HL-60/S4 (cell line): ENCODE data around the gene ISCU.

ENCODE experiments used
- in situ Hi-C: fragments of 300-500 bp; cut with MboI; formaldehyde crosslinking; loops from 2 replicates; pipeline ENCODE4 v1.14.3; 2022; ENCODE audit warnings: low sequenced_read_pairs

ISCU gene

GRCh38 chr12:108567406-108568337 is 5.3 kb downstream of the ISCU start:
- in situ Hi-C loops: loop anchor here (10.0 to 25.0 kb wide), 2 partner anchors 237 to 520 kb away; partner anchors contain the start of genes ALKBH2 and UNG

- in situ Hi-C loops: loop anchor here (10.0 to 25.0 kb wide), 2 partner anchors 236 to 519 kb away; partner anchors contain the start of genes ALKBH2 and UNG
These were observed 6.2 kb downstream of the ISCU start for GRCh38 chr12:108568338-108569154.

GRCh38 chr12:108570743-108571608 is 8.6 kb downstream of the ISCU start:
- in situ Hi-C loops: loop anchor here (25.0 kb wide), 1 partner anchor 516 kb away; the partner anchor contains the start of genes ALKBH2 and UNG

- in situ Hi-C loops: loop anchor here (25.0 kb wide), 1 partner anchor 516 kb away; the partner anchor contains the start of genes ALKBH2 and UNG
These were observed 9.3 kb downstream of the ISCU start for GRCh38 chr12:108571609-108572165.

GRCh38 chr12:108572166-108572790 is 9.9 kb downstream of the ISCU start:
- in situ Hi-C loops: loop anchor here (25.0 kb wide), 1 partner anchor 515 kb away; the partner anchor contains the start of genes ALKBH2 and UNG

GRCh38 chr12:108573317-108573716 is 10.9 kb downstream of the ISCU start:
- in situ Hi-C loops: loop anchor here (25.0 kb wide), 1 partner anchor 514 kb away; the partner anchor contains the start of genes ALKBH2 and UNG

- in situ Hi-C loops: loop anchor here (25.0 kb wide), 1 partner anchor 513 kb away; the partner anchor contains the start of genes ALKBH2 and UNG
These were observed 11.9 kb downstream of the ISCU start for GRCh38 chr12:108574276-108574675.

- in situ Hi-C loops: no loop called here
These were observed 13.0 kb downstream of the ISCU start for GRCh38 chr12:108575199-108575912.

GRCh38 chr12:108576660-108577234 is 14.4 kb downstream of the ISCU start:
- in situ Hi-C loops: no loop called here

- in situ Hi-C loops: no loop called here
These were observed 15.1 kb downstream of the ISCU start for GRCh38 chr12:108577458-108577857.

GRCh38 chr12:108578264-108578663 is 15.9 kb downstream of the ISCU start:
- in situ Hi-C loops: no loop called here

GRCh38 chr12:108578813-108579212 is 16.4 kb downstream of the ISCU start:
- in situ Hi-C loops: no loop called here

GRCh38 chr12:108580531-108580930 is 18.1 kb downstream of the ISCU start:
- in situ Hi-C loops: no loop called here

- in situ Hi-C loops: no loop called here
These were observed 19.2 kb downstream of the ISCU start for GRCh38 chr12:108581311-108582227.

GRCh38 chr12:108582509-108582908 is 20.1 kb downstream of the ISCU start:
- in situ Hi-C loops: no loop called here

- in situ Hi-C loops: no loop called here
These were observed 20.8 kb downstream of the ISCU start for GRCh38 chr12:108582978-108583770.
